NB4 (cell line): ENCODE results near the gene SLC25A28.
"Not testable (repeated sequence)": the region's sequence is repeated elsewhere in the genome, so short reads cannot be mapped to it uniquely, and the experiment has no call there.

Experiments
- DNase-seq: peaks from one replicate; pipeline ENCODE4 v3.0.0; 2010; ENCODE audit warnings: low read depth
- H3K4me3 ChIP-seq: one replicate; pipeline ENCODE4 v1.5.1; 2011; ENCODE audit warnings: mild to moderate bottlenecking, low read depth, low read length, moderate library complexity
- CTCF ChIP-seq: IDR thresholded peaks from one replicate; pipeline ENCODE4 v1.5.1; 2012; ENCODE audit warnings: low read depth, low read length
- MYC ChIP-seq: IDR thresholded peaks from 2 replicates; pipeline ENCODE4 v1.6.1; 2011; ENCODE audit warnings: low read depth, low read length
- POLR2A ChIP-seq: IDR thresholded peaks from 2 replicates; pipeline ENCODE4 v1.6.1; 2011; ENCODE audit warnings: mild to moderate bottlenecking; ENCODE audit not compliant: insufficient read length; ENCODE audit errors: extremely low read depth
- TF ChIP-seq, protein P1 (sequence below): IDR thresholded peaks from 2 replicates; pipeline ENCODE4 v1.6.1; 2011; ENCODE audit warnings: low read depth, low read length

Gene SLC25A28

DNA sequence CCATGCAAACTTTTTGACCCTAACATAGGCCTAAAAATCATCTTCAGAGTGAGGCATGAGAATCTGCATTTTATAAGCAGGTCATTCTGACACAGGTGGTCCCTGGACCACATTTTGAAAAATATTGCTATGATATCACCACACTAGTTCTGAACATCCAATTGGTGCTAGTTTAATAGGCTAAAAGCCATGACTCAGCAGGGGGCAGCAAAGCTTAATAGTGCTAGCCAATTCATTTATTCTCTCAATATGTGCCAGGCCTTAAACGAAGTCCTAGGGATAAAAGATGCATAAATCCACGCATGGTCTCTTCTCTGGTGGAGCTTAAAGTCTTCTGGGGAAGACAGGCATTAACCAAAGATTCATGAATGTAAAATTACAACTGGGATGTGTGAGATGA is 10.2 kb upstream of the SLC25A28 start:
- TF ChIP-seq MYC (no peak), CTCF (peak; percentile 27)
- DNase-seq, result peak; percentile 56
- no peak overlapping the region for H3K4me3 ChIP-seq

DNA sequence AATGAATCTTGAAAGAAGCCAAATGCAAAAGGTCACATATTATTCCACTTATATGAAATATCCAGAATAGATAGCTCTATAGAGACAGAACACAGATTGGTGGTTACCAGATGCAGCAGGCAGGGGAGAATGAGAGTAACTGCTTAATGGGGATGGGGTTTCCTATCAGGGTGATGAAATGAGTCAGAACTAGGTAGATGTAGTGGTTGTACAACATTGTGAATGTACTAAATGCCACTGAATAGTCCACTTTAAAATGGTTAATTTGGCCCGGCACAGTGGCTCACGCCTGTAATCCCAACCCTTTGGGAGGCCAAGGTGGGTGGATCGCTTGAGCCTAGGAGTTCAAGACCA is 9.4 kb upstream of the SLC25A28 start:
- TF ChIP-seq MYC (no peak), CTCF (no peak), POLR2A (no peak)
- TF ChIP-seq, protein P1, sequence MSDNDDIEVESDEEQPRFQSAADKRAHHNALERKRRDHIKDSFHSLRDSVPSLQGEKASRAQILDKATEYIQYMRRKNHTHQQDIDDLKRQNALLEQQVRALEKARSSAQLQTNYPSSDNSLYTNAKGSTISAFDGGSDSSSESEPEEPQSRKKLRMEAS, result no peak
- no peak for DNase-seq
- H3K4me3 ChIP-seq, result no peak overlapping the region

DNA sequence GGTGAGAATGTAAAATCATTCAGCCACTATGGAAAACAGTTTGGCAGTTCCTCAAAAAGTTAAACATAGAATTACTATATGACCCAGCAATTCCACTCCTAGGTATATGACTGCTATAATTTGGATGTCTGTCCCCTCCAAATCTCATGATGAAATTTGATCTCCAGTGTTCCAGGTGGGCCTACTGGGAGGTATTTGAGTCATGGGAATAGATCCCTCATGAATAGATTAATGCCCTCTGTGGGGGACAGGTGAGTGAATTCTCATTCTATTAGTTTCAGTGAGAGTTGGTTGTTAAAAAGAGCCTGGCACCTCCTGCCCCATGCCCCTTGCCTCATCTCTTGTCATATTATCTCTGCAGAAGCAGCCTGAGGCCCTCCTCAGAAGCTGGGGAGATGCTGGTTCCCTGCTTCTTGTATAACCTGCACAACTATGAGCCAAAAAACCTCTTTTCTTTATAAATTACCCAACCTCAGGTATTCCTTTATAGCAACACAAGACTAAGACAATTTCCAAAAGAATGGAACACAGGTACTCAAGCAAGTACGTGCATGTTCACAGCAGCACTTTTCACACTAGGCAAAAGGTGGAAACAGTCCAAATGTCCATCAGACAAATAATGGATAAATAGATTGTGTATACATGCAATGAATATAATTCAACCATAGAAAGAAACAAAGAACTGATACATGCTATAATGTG is 8.8 kb upstream of the SLC25A28 start:
- TF ChIP-seq CTCF (no peak), MYC (no peak), POLR2A (no peak)
- TF ChIP-seq, protein P1, result no peak
- no peak overlapping the region for H3K4me3 ChIP-seq
- DNase-seq, result no peak

- not testable (repeated sequence) for DNase-seq, H3K4me3 ChIP-seq
These were observed 4.9 kb upstream of the SLC25A28 start for GRCh38 chr10:99625124-99625523.

DNA sequence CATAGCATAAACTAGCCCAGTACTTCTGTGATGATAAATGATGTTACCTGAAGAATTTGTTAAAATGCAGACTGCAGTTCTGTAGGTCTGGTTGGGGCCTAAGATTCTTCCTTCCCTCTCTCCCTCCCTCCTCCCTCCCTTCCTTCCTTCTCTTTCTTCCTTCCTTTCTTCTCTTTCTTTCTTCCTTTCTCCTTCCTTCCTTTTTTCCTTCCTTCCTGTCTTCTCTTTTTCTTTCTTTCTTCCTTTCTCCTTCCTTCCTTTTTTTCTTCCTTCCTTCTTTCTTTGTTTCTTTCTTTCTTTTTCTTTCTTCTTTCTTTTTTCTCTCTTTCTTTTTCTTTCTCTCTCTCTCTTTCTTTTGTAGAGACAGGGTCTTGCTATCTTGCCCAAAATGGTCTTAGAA is 3.7 kb upstream of the SLC25A28 start:
- H3K4me3 ChIP-seq, result no peak overlapping the region
- DNase-seq, result no peak
- no peak for TF ChIP-seq MYC
- TF ChIP-seq, protein P1, result no peak

- no peak for DNase-seq
- H3K4me3 ChIP-seq, result peak overlapping the region; percentile 69
- TF ChIP-seq MYC, result no peak
- peak; percentile 78 for TF ChIP-seq POLR2A
- TF ChIP-seq, protein P1, result no peak
- no peak for TF ChIP-seq CTCF
These were observed 1.4 kb upstream of the SLC25A28 start for GRCh38 chr10:99621454-99622251.
